ENCODE measurements around the gene FNDC3B. TPM values are rescaled to one million over a fixed set of nuclear protein-coding genes. Genes with fewer than 3 reads are reported as not detected.

Gene FNDC3B
- total RNA-seq, 4 donors from 2014 or later = 23.9 to 61.9 (median 37.0) TPM

- H3K27ac ChIP-seq = no peak overlapping the region
- WGBS = 41% methylated on average over 5 of the region's 5 CpGs
- H3K27me3 ChIP-seq = no peaks in the 10 kb centered on the region
- TF ChIP-seq EP300 (IDR thresholded peaks at IDR 0.05) (no peak), POLR2AphosphoS5 (IDR thresholded peaks at IDR 0.05) (no peak), POLR2A (IDR thresholded peaks at IDR 0.05) (no peak)
- TF ChIP-seq, protein P1, sequence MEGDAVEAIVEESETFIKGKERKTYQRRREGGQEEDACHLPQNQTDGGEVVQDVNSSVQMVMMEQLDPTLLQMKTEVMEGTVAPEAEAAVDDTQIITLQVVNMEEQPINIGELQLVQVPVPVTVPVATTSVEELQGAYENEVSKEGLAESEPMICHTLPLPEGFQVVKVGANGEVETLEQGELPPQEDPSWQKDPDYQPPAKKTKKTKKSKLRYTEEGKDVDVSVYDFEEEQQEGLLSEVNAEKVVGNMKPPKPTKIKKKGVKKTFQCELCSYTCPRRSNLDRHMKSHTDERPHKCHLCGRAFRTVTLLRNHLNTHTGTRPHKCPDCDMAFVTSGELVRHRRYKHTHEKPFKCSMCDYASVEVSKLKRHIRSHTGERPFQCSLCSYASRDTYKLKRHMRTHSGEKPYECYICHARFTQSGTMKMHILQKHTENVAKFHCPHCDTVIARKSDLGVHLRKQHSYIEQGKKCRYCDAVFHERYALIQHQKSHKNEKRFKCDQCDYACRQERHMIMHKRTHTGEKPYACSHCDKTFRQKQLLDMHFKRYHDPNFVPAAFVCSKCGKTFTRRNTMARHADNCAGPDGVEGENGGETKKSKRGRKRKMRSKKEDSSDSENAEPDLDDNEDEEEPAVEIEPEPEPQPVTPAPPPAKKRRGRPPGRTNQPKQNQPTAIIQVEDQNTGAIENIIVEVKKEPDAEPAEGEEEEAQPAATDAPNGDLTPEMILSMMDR (IDR thresholded peaks at IDR 0.05) = no peak
- H3K9me3 ChIP-seq = no peaks in the 10 kb centered on the region
- peaks cover 31% of the 10 kb centered on the region for H3K4me1 ChIP-seq
- H3K4me3 ChIP-seq = no peak overlapping the region
- no peak for DNase-seq (ENCODE audit: low spot score in 2 of 2)
- H3K36me3 ChIP-seq = no peaks in the 10 kb centered on the region
Observed at GRCh38 chr3:172218350-172219323, 179.3 kb downstream of the FNDC3B start.

DNA sequence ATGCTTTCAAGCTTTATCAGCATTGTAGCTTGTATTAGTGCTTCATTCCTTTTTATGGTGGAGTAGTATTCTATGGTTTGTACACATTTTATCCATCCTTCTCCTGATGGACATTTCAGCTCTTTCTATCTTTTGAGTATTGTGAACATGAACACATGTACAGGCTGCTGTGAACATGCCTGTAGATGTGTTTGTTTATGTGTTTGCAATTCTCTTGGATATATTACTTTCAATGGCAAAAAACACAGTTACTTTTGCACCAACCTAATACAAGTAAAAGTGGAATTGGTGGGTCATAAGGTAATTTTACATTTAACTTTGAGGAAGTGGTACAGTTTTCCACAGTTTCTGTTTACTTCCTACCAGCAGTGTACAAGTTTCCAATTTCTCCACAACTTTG, 180.4 kb downstream of the FNDC3B start:
- DNase-seq (ENCODE audit: low spot score in 2 of 2) = no peak
- Histone ChIP-seq H3K9me3 (no peaks in the 10 kb centered on the region), H3K4me1 (peaks cover 24% of the 10 kb centered on the region), H3K27ac (no peak overlapping the region), H3K27me3 (no peaks in the 10 kb centered on the region), H3K4me3 (no peak overlapping the region), H3K36me3 (no peaks in the 10 kb centered on the region)
- TF ChIP-seq POLR2A (IDR thresholded peaks at IDR 0.05) = no peak
- TF ChIP-seq, protein P1 (IDR thresholded peaks at IDR 0.05) = no peak
- no peak for TF ChIP-seq POLR2AphosphoS5 (IDR thresholded peaks at IDR 0.05)
- no peak for TF ChIP-seq EP300 (IDR thresholded peaks at IDR 0.05)

DNA sequence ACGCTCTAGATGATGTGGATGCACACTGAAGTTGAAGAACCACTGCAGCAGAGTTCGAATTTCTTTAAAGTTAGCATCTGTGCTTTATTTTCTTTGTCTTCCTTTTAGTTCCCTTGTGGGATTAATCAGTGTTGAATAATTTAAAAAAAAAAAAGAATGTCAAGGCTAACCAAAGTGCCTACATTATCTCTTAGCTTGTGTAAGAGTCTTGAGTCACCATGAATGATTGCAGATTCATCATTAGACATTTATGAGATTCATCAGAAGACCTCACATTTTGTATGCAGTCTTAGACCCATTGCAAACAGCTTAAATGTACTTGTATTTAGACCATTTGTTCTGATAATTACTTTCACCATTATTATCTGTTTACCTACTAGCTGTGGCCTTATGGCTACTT, 182.2 kb downstream of the FNDC3B start:
- 66% methylated on average over 2 of the region's 2 CpGs for WGBS
- Histone ChIP-seq H3K4me1 (peaks cover 24% of the 10 kb centered on the region), H3K27ac (no peak overlapping the region), H3K4me3 (no peak overlapping the region), H3K27me3 (no peaks in the 10 kb centered on the region), H3K9me3 (no peaks in the 10 kb centered on the region), H3K36me3 (no peaks in the 10 kb centered on the region)
- DNase-seq (ENCODE audit: low spot score in 2 of 2) = no peak
- no peak for TF ChIP-seq POLR2AphosphoS5 (IDR thresholded peaks at IDR 0.05)
- TF ChIP-seq, protein P1 (IDR thresholded peaks at IDR 0.05) = no peak
- TF ChIP-seq EP300 (IDR thresholded peaks at IDR 0.05) = no peak
- TF ChIP-seq POLR2A (IDR thresholded peaks at IDR 0.05) = no peak

GRCh38 chr3:172222478-172223071, 183.2 kb downstream of the FNDC3B start:
- H3K27me3 ChIP-seq = no peaks in the 10 kb centered on the region
- H3K4me3 ChIP-seq = no peak overlapping the region
- H3K36me3 ChIP-seq = no peaks in the 10 kb centered on the region
- no peak overlapping the region for H3K27ac ChIP-seq
- no peaks in the 10 kb centered on the region for H3K9me3 ChIP-seq
- peaks cover 22% of the 10 kb centered on the region for H3K4me1 ChIP-seq
- TF ChIP-seq POLR2A (IDR thresholded peaks at IDR 0.05) = no peak
- DNase-seq (ENCODE audit: low spot score in 2 of 2) = no peak
- WGBS = 81% methylated on average over 8 of the region's 10 CpGs

DNA sequence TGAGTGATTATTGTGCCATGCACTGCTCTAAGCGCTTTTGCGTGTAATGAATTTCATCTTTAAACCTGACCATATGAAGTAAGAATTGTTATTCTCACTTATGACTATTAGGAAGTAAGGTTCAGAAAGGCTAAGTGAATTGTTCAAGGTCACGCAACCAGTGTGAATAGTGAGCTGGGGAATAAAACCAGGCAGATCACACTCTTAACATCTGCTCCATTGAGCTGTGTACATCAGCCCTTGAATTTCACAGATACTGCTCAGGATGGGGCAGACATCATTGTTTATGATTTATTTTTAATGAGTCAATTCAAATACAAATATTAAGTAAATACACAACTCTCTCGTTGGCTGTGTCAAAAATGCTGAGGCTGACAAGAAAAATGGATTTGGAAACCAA, 184.5 kb downstream of the FNDC3B start:
- WGBS = 94% methylated on average over 4 of the region's 4 CpGs
- TF ChIP-seq, protein P1 (IDR thresholded peaks at IDR 0.05) = no peak
- TF ChIP-seq POLR2AphosphoS5 (IDR thresholded peaks at IDR 0.05) = no peak
- TF ChIP-seq EP300 (IDR thresholded peaks at IDR 0.05) = no peak
- TF ChIP-seq POLR2A (IDR thresholded peaks at IDR 0.05) = no peak

More for the DNA sequence above, 184.5 kb downstream of the FNDC3B start:
- Histone ChIP-seq H3K27ac (no peak overlapping the region), H3K36me3 (no peaks in the 10 kb centered on the region), H3K4me3 (no peak overlapping the region), H3K9me3 (no peaks in the 10 kb centered on the region), H3K27me3 (no peaks in the 10 kb centered on the region), H3K4me1 (peaks cover 13% of the 10 kb centered on the region)
- DNase-seq (ENCODE audit: low spot score in 2 of 2) = no peak

Measured in suprapubic skin (tissue), 4 donors.